Neural cell (in vitro differentiated cells): ENCODE data around the gene NUDT3. TPM values are rescaled to one million over a fixed set of nuclear protein-coding genes. Genes with fewer than 3 reads are reported as not detected.
"Not testable (repeated sequence)": the region's sequence is repeated elsewhere in the genome, so short reads cannot be mapped to it uniquely, and the experiment has no call there.

Experiments
- H2AFZ ChIP-seq: fragments of 200-600, 300-800 bp; sonication (generic), shearing (Covaris generic); 2 replicates; pipeline ENCODE4 v1.6.0; 2014; ENCODE audit warnings: low read depth, mild to moderate bottlenecking, antibody characterized with exemption, low read length, moderate library complexity
- H3F3A ChIP-seq: fragments of 200-600 bp; shearing (Covaris generic); 2 replicates; pipeline ENCODE4 v1.6.1; 2016; ENCODE audit warnings: mild to moderate bottlenecking, moderate library complexity, mixed read lengths, antibody characterized with exemption, low read length; ENCODE audit not compliant: insufficient read depth, poor library complexity, severe bottlenecking
- H3K27ac ChIP-seq: fragments of 200-600, 300-800 bp; sonication (generic), shearing (Covaris generic); 2 replicates; pipeline ENCODE4 v1.5.1; 2014; ENCODE audit warnings: mild to moderate bottlenecking, low read length, moderate library complexity
- H3K27me3 ChIP-seq: fragments of 300-800, 200-600 bp; sonication (generic), shearing (Covaris generic); 2 replicates; pipeline ENCODE4 v1.6.0; 2014; ENCODE audit warnings: mild to moderate bottlenecking, low read depth, low read length, moderate library complexity; ENCODE audit not compliant: insufficient read depth
- H3K36me3 ChIP-seq: fragments of 300-800, 200-600 bp; sonication (generic), shearing (Covaris generic); 2 replicates; pipeline ENCODE4 v1.5.1; 2014; ENCODE audit warnings: mild to moderate bottlenecking, antibody characterized with exemption, low read length, moderate library complexity; ENCODE audit not compliant: insufficient read depth
- H3K4me2 ChIP-seq: fragments of 300-800, 200-600 bp; sonication (generic), shearing (Covaris generic); 2 replicates; pipeline ENCODE4 v1.6.0; 2014; ENCODE audit warnings: mild to moderate bottlenecking, low read length
- H3K4me3 ChIP-seq: fragments of 300-800, 200-600 bp; sonication (generic), shearing (Covaris generic); 2 replicates; pipeline ENCODE4 v1.5.1; 2014; ENCODE audit warnings: mild to moderate bottlenecking, low read length, moderate library complexity
- H3K79me2 ChIP-seq: fragments of 200-600 bp; shearing (Covaris generic); replicated peaks from 2 replicates; pipeline ENCODE4 v1.6.0; 2014; ENCODE audit warnings: mild to moderate bottlenecking, low read length, moderate library complexity; ENCODE audit not compliant: insufficient read depth
- H3K9ac ChIP-seq: fragments of 300-800, 200-600 bp; sonication (generic), shearing (Covaris generic); 2 replicates; pipeline ENCODE4 v1.6.1; 2016; ENCODE audit warnings: mild to moderate bottlenecking, low read length, mixed read lengths
- H3K9me2 ChIP-seq: fragments of 200-600 bp; shearing (Covaris generic); 2 replicates; pipeline ENCODE4 v1.6.1; 2016; ENCODE audit warnings: mild to moderate bottlenecking, low read length, mixed read lengths; ENCODE audit not compliant: insufficient read depth
- H3K9me3 ChIP-seq: fragments of 200-600, 300-800 bp; sonication (generic), shearing (Covaris generic); 2 replicates; pipeline ENCODE4 v1.6.1; 2016; ENCODE audit warnings: mild to moderate bottlenecking, mixed run types, low read length, moderate library complexity, mixed read lengths
- H4K20me1 ChIP-seq: fragments of 200-600 bp; shearing (Covaris generic); 2 replicates; pipeline ENCODE4 v1.6.1; 2016; ENCODE audit warnings: mild to moderate bottlenecking, mixed run types; ENCODE audit not compliant: insufficient read depth
- CTCF ChIP-seq: fragments of 450-650 bp; IDR thresholded peaks from 2 replicates; pipeline ENCODE4 v1.5.1; 2014; ENCODE audit warnings: antibody characterized with exemption, mild to moderate bottlenecking, moderate library complexity; ENCODE audit not compliant: poor library complexity, severe bottlenecking
- EP300 ChIP-seq: fragments of 450-650 bp; conservative IDR thresholded peaks from 2 replicates; pipeline ENCODE4 v1.6.1; 2014; ENCODE audit warnings: antibody characterized with exemption, mild to moderate bottlenecking, moderate library complexity; ENCODE audit not compliant: poor library complexity, severe bottlenecking
- EZH2 ChIP-seq: fragments of 200-600, 300-800 bp; shearing (Covaris generic), sonication (generic); IDR thresholded peaks from 2 replicates; pipeline ENCODE4 v1.6.1; 2014; ENCODE audit warnings: antibody characterized with exemption, low read length, borderline replicate concordance, mild to moderate bottlenecking; ENCODE audit not compliant: insufficient read depth, poor library complexity, severe bottlenecking
- MXI1 ChIP-seq: fragments of 450-650 bp; conservative IDR thresholded peaks from 2 replicates; pipeline ENCODE4 v1.6.1; 2014; ENCODE audit warnings: antibody characterized with exemption, mild to moderate bottlenecking; ENCODE audit not compliant: poor library complexity, severe bottlenecking
- RAD21 ChIP-seq: fragments of 450-650 bp; conservative IDR thresholded peaks from 2 replicates; pipeline ENCODE4 v1.6.1; 2014; ENCODE audit warnings: antibody characterized with exemption, mild to moderate bottlenecking, moderate library complexity
- REST ChIP-seq: IDR thresholded peaks from 2 replicates; pipeline ENCODE4 v1.6.1; 2012; ENCODE audit warnings: borderline replicate concordance
- SMC3 ChIP-seq: fragments of 450-650 bp; conservative IDR thresholded peaks from 2 replicates; pipeline ENCODE4 v1.6.1; 2014; ENCODE audit warnings: antibody characterized with exemption, mild to moderate bottlenecking, moderate library complexity; ENCODE audit not compliant: poor library complexity
- TAF1 ChIP-seq: IDR thresholded peaks from 2 replicates; pipeline ENCODE4 v1.6.1; 2012; ENCODE audit warnings: low read depth
- polyA plus RNA-seq: library from polyadenylated mRNA; depleted of rRNA; stranded (reverse); fragments of >200 nt; gene quantifications from 2 replicates; pipeline ENCODE4 v1.2.3, GENCODE V29; 2014

Gene NUDT3
- polyA plus RNA-seq, 1 donor from 2014 or later, result 80.2 TPM

GRCh38 chr6:34328969-34329368, 63.5 kb downstream of the NUDT3 start:
- H3K9me3 ChIP-seq, result no peaks in the 10 kb centered on the region
- no peaks in the 10 kb centered on the region for H3K9me2 ChIP-seq
- no peaks in the 10 kb centered on the region for H3F3A ChIP-seq
- no peaks in the 10 kb centered on the region for H4K20me1 ChIP-seq
- no peaks in the 10 kb centered on the region for H3K79me2 ChIP-seq
- no peak overlapping the region for H3K4me2 ChIP-seq
- no peak overlapping the region for H3K9ac ChIP-seq
- no peak for TF ChIP-seq EZH2
- TF ChIP-seq RAD21, result no peak
- no peak for TF ChIP-seq REST
- no peak for TF ChIP-seq CTCF
- no peak for TF ChIP-seq SMC3
- TF ChIP-seq TAF1, result no peak
- TF ChIP-seq MXI1, result no peak
- TF ChIP-seq EP300, result no peak
- H3K36me3 ChIP-seq, result peaks cover 6% of the 10 kb centered on the region
- no peak overlapping the region for H3K4me3 ChIP-seq
- no peak overlapping the region for H3K27ac ChIP-seq
- H2AFZ ChIP-seq, result no peak overlapping the region
- H3K27me3 ChIP-seq, result no peaks in the 10 kb centered on the region

GRCh38 chr6:34327313-34328205, 64.9 kb downstream of the NUDT3 start:
- H3K4me3 ChIP-seq, H3K27ac ChIP-seq, H3K9ac ChIP-seq, H4K20me1 ChIP-seq, H3K9me3 ChIP-seq, H3K4me2 ChIP-seq, H3K27me3 ChIP-seq, H3K36me3 ChIP-seq, H2AFZ ChIP-seq, H3K9me2 ChIP-seq, H3K79me2 ChIP-seq, H3F3A ChIP-seq: not testable (repeated sequence)
